Central memory CD4-positive, alpha-beta T cell (primary cell): ENCODE results near the gene TECPR1.
A peak's percentile ranks its signal among the peaks of the same experiment; 100 is the strongest.

Experiments
- DNase-seq: peaks from one replicate; pipeline ENCODE4 v3.0.0; 2022

The TECPR1 gene

GRCh38 chr7:98283127-98283886 lies 31.3 kb upstream of the TECPR1 start:
- no peak for DNase-seq

- no peak for DNase-seq
Observed at GRCh38 chr7:98282703-98283102, 30.7 kb upstream of the TECPR1 start.

- no peak for DNase-seq
Observed at GRCh38 chr7:98281757-98282606, 29.9 kb upstream of the TECPR1 start.

- peak; percentile 81 for DNase-seq
Observed at GRCh38 chr7:98280791-98281756, 29.0 kb upstream of the TECPR1 start, which contains the start of gene BRI3. Gene BRI3 (plus strand): TSS chr7:98281686. CDS start chr7:98281796, 110 bp downstream.

GRCh38 chr7:98280296-98280695 lies 28.3 kb upstream of the TECPR1 start:
- no peak for DNase-seq

GRCh38 chr7:98278936-98279335 lies 26.9 kb upstream of the TECPR1 start:
- no peak for DNase-seq

- DNase-seq: no peak
Observed at GRCh38 chr7:98278408-98278807, 26.4 kb upstream of the TECPR1 start.

GRCh38 chr7:98276241-98276761 lies 24.3 kb upstream of the TECPR1 start:
- no peak for DNase-seq

- no peak for DNase-seq
Observed at GRCh38 chr7:98267303-98267702, 15.3 kb upstream of the TECPR1 start.

- no peak for DNase-seq
Observed at GRCh38 chr7:98266840-98267239, 14.8 kb upstream of the TECPR1 start.

- DNase-seq: no peak
Observed at GRCh38 chr7:98265841-98266271, 13.8 kb upstream of the TECPR1 start.

GRCh38 chr7:98257701-98258100 lies 5.7 kb upstream of the TECPR1 start:
- DNase-seq: no peak

- DNase-seq: no peak
Observed at GRCh38 chr7:98256431-98256830, 4.4 kb upstream of the TECPR1 start.

- DNase-seq: peak; percentile 42
Observed at GRCh38 chr7:98254951-98255610, 3.0 kb upstream of the TECPR1 start.

- no peak for DNase-seq
Observed at GRCh38 chr7:98254516-98254915, 2.5 kb upstream of the TECPR1 start.

GRCh38 chr7:98252425-98253054 lies 508 bp upstream of the TECPR1 start:
- no peak for DNase-seq

GRCh38 chr7:98251231-98251600 lies 816 bp downstream of the TECPR1 start:
- DNase-seq: peak; percentile 80

- DNase-seq: peak; percentile 59
Observed at GRCh38 chr7:98250789-98251188, 1.2 kb downstream of the TECPR1 start.

GRCh38 chr7:98249106-98249505 lies 2.9 kb downstream of the TECPR1 start:
- DNase-seq: no peak

GRCh38 chr7:98248156-98248555 lies 3.9 kb downstream of the TECPR1 start:
- DNase-seq: no peak

- DNase-seq: no peak
Observed at GRCh38 chr7:98244871-98245270, 7.2 kb downstream of the TECPR1 start.
